Stimulated activated CD8-positive, alpha-beta memory T cell treated with anti-CD3 and anti-CD28 coated beads, Interleukin-15, amount 100 ng/mL, for 24 hours (primary cell): ENCODE results near the gene TCEA2.

Experiments used
- DNase-seq: peaks from one replicate; pipeline ENCODE4 v3.0.0-alpha.2; 2020; ENCODE audit warnings: low read depth

Gene TCEA2

GRCh38 chr20:64062596-64063388 lies at the start of gene TCEA2:
Gene TCEA2, plus strand, starts transcription at chr20:64063198. Its CDS starts 115 bp downstream, at chr20:64063313.
- peak; percentile 80 for DNase-seq

DNA sequence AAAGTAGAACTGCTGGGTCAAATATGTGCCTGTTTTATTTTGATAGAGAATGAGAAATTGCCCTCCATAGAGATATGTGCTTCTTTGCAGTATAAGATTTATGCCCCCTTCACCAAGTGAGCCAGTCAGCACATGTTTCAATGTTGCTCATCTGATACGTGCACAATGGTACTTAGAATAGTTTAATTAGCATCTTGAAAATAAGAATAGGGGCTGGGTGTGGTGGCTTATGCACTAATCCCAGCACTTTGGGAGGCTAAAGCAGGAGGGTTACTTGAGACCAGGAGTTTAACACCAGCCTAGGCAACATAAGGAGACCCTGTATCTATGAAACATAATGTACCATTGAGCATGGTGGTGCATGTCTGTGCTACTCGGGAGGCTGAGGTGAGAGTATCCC lies 47.4 kb upstream of the TCEA2 start:
- DNase-seq = no peak

GRCh38 chr20:64021124-64021975 lies 41.6 kb upstream of the TCEA2 start:
- no peak for DNase-seq

GRCh38 chr20:64022671-64023360 lies 40.2 kb upstream of the TCEA2 start:
- DNase-seq = no peak

- no peak for DNase-seq
Measured at GRCh38 chr20:64023361-64024140, 39.4 kb upstream of the TCEA2 start.

DNA sequence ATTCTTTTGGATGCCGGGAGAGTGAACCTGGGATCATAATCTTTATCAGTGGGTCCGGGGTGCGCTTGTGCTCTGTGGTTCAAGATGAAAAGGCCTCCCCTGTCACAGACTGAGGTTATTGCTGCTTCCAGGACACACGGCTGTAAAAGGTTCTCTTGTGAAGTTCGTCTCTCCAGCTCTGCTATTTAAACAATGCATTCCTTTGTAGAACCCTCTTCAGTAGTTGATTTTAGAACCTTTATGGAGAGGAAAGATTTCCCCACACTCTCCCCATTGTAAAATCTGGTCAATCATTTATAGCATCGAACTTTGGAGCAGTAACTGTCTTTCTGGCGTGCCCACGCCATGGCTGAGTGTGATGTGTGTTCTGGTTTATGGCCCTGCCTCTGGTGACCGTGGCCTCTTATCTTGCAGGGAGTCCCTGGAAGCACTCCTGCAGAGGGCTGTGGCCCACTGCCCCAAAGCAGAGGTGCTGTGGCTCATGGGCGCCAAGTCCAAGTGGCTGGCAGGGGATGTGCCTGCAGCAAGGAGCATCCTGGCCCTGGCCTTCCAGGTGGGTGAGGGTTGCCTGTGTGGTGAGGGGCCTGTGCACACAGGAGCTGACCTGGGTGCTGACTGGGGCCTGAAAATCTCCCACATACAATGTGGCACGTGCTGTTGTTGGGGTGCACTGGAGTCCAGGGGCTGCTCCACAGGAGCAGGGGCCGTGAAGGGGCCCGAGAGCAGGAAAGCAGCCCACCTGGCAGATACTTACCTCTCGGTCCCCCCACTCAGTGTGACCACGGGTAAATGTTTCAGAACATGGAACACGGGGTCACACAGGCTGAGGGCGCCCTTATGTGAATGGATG lies 38.6 kb upstream of the TCEA2 start:
- DNase-seq = no peak

GRCh38 chr20:64025101-64025825 lies 37.7 kb upstream of the TCEA2 start:
- no peak for DNase-seq

GRCh38 chr20:64025826-64026412 lies 37.1 kb upstream of the TCEA2 start:
- no peak for DNase-seq

DNA sequence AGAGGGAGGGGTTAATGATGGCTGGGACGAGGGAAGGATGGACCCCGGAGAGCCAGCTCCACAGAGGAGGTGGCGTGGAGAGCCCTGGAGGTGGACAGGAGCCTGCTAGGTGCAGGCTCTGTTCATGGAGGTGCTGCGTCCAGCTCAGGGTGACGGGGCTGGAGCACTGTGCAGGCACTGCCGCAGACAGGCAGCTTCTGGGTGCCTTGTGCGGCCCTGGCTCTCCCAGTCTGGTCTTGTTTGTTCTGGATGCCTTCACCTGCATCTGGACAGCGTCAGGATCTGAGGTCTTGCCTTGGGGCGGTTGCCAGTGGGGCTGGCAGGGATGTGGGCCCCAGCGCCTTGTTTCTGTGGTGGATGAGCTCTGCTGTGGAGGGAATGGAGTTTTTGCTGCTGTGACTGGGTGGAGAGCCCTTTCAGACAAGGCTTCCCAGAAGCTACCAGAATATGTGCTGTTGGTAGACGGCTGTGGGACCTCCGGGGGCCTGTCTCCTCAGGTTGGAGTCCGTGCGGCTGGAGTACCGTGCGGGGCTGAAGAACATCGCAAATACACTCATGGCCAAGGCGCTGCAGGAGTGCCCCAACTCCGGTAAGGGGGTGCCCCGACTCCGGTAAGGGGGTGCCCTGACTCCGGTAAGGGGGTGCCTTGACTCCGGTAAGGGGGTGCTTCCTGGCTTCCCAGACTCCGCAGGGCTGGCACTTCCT lies 34.9 kb upstream of the TCEA2 start:
- DNase-seq = no peak

DNA sequence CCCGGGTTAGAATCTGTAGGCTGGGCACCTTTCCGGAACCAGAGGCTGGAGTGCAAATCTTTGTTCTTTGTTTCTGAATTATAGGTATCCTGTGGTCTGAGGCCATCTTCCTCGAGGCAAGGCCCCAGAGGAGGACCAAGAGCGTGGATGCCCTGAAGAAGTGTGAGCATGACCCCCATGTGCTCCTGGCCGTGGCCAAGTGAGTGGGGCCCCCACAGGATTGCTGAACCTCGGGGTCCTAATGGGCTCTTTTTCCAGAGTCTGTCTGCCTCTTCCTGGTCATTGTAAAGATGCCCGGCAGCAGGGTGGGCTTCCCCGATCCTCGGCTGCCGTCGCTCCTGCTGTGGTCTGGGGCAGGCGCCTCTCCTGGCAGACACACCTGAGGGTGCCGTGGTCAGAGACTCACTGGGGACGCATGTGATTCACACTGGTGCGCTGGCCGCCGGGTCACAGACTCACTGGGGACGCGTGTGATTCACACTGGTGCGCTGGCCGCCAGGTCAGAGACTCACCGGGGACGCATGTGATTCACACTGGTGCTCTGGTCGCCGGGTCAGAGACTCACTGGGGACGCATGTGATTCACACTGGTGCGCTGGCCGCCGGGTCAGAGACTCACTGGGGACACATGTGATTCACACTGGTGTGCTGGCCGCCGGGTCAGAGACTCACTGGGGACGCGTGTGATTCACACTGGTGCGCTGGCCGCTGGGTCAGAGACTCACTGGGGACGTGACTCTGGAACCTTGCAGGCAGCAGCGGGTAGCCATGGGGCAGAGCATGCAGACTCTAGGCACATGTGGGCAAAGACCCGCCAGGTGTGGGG lies 33.5 kb upstream of the TCEA2 start:
- DNase-seq = no peak

DNA sequence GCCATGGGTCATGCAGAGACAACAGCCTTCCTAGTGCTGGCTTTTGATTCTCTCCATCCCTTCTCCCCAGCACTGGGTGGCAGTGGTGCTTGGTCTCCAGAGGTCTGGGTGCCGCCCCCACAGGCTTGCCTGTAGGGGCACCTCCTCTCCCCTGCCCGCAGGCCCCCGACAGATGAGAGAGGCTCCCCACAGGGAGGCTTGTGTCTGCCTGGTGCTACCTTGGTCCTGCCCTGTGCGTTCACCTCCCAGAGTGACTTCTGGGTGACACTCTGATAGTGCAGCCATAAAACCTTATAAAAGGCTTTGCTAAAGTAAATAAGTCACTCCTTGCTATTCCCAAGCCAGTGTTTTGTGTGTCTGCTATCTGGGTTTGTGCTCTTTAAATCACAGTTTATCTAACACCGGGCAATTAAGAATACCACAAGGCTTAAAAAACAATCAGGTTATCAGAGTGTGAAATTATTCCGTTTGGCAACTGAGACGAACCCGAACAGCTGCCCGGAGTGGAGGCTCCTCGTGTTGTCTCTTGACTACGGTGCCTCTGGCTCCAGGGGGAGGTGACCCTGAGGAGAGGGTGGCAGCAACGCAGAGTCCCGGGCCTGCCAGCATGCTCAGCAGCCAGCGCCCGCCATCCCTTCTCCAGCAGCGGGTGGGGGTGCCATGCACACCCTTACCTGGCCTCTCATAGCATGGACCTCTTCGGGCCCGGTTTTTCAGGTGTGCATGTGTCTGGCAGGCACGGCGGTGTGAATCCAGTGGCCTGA lies 32.4 kb upstream of the TCEA2 start:
- no peak for DNase-seq

DNA sequence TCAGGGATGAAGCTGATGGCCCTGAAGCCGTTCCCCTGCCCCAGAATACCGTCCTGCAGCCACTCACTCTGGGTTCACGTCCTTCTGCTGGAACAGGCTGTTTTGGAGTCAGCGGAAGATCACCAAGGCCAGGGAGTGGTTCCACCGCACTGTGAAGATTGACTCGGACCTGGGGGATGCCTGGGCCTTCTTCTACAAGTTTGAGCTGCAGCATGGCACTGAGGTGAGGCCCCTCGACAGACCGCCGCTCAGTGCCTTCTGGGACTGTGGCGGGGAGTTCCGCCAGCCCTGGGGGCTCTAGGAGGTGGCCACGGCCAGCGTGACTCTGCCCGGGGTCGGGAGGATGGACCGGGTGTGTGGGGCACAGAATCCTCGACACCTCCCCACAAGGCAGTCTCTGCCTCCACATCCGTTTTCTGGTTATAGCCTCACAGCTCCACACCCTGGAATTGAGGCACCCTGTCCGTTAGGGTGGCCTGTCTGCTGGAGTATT lies 31.1 kb upstream of the TCEA2 start:
- DNase-seq = no peak

- no peak for DNase-seq
Measured at GRCh38 chr20:64032706-64033624, 30.0 kb upstream of the TCEA2 start.

- DNase-seq = no peak
Measured at GRCh38 chr20:64033981-64034493, 29.0 kb upstream of the TCEA2 start.

GRCh38 chr20:64035066-64035932 lies 27.7 kb upstream of the TCEA2 start:
- no peak for DNase-seq
